Endodermal cell (in vitro differentiated cells): ENCODE results near the gene CABLES2. TPM values are rescaled to one million over a fixed set of nuclear protein-coding genes. Genes with fewer than 3 reads are reported as not detected.
"Not testable (repeated sequence)": the region's sequence is repeated elsewhere in the genome, so short reads cannot be mapped to it uniquely, and the experiment has no call there.

Source experiments
- DNase-seq: peaks from one replicate; pipeline ENCODE4 v3.0.0-alpha.2; 2017
- H3K27ac ChIP-seq: 2 replicates; pipeline ENCODE4 v1.5.1; 2013; ENCODE audit warnings: mild to moderate bottlenecking, low read depth, low read length, moderate library complexity
- H3K27me3 ChIP-seq: 2 replicates; pipeline ENCODE4 v1.6.1; 2013; ENCODE audit warnings: mild to moderate bottlenecking, low read length, moderate library complexity; ENCODE audit not compliant: insufficient read depth, control insufficient read depth, poor library complexity, severe bottlenecking
- H3K36me3 ChIP-seq: 2 replicates; pipeline ENCODE4 v1.7.0; 2013; ENCODE audit warnings: mild to moderate bottlenecking, low read length, moderate library complexity; ENCODE audit not compliant: control insufficient read depth, insufficient read depth
- H3K4me1 ChIP-seq: one replicate; pipeline ENCODE4 v1.7.0; 2013; ENCODE audit warnings: low read length; ENCODE audit not compliant: control insufficient read depth, insufficient read depth
- H3K4me3 ChIP-seq: 2 replicates; pipeline ENCODE4 v1.5.1; 2013; ENCODE audit warnings: mild to moderate bottlenecking, low read length, moderate library complexity
- H3K9ac ChIP-seq: 2 replicates; pipeline ENCODE4 v1.6.1; 2013; ENCODE audit warnings: mild to moderate bottlenecking, low read length, moderate library complexity; ENCODE audit not compliant: poor library complexity, severe bottlenecking; ENCODE audit errors: extremely low read depth
- H3K9me3 ChIP-seq: 2 replicates; pipeline ENCODE4 v1.6.1; 2013; ENCODE audit warnings: mild to moderate bottlenecking, low read length, moderate library complexity; ENCODE audit not compliant: control insufficient read depth
- H3K27ac Mint-ChIP-seq: 2 replicates; pipeline ENCODE4 v1.8.0; 2020; ENCODE audit warnings: mixed read lengths
- H3K27me3 Mint-ChIP-seq: 2 replicates; pipeline ENCODE4 v1.8.0; 2021; ENCODE audit warnings: mild to moderate bottlenecking, mixed read lengths; ENCODE audit not compliant: insufficient read depth
- H3K36me3 Mint-ChIP-seq: 2 replicates; pipeline ENCODE4 v1.8.0; 2020; ENCODE audit warnings: low read depth, mixed read lengths
- H3K4me1 Mint-ChIP-seq: 2 replicates; pipeline ENCODE4 v1.8.0; 2020; ENCODE audit warnings: mixed read lengths
- H3K4me3 Mint-ChIP-seq: 2 replicates; pipeline ENCODE4 v1.8.0; 2020; ENCODE audit warnings: mild to moderate bottlenecking, moderate library complexity, mixed read lengths
- H3K9me3 Mint-ChIP-seq: 2 replicates; pipeline ENCODE4 v1.8.0; 2020; ENCODE audit warnings: mild to moderate bottlenecking, mixed read lengths
- WGBS, 2 experiments: methylation state at CpG; one replicate each; pipeline versions ENCODE4 v1.1.5 to v1.1.7; 2013; ENCODE audit warnings: missing lambda C conversion rate in 2 of 2, mixed read lengths in 1 of 2; ENCODE audit not compliant: insufficient coverage in 1 of 2, insufficient read length in 1 of 2; 5-methylcytosine and 5-hydroxymethylcytosine counted together
- total RNA-seq, 2 donors: library from RNA; stranded (reverse); fragmentation: NEBNext Ultra II Directional in 1 of 2; extraction: Animal tissue kit (Norgen Biotek cat#: 25700) in 1 of 2; gene quantifications; 2 replicates in 1 of 2; 3 replicates in 1 of 2; pipeline ENCODE4 v1.2.1, GENCODE V29; 2021
- TF ChIP-seq, protein P1 (sequence below): fragments of 200-600 bp; sonication (generic); conservative IDR thresholded peaks from 2 replicates; pipeline ENCODE4 v1.5.0; 2021; ENCODE audit warnings: antibody characterized with exemption, mild to moderate bottlenecking

CABLES2 gene
- total RNA-seq, 2 donors from 2014 or later = 10.4 to 15.6 TPM

DNA sequence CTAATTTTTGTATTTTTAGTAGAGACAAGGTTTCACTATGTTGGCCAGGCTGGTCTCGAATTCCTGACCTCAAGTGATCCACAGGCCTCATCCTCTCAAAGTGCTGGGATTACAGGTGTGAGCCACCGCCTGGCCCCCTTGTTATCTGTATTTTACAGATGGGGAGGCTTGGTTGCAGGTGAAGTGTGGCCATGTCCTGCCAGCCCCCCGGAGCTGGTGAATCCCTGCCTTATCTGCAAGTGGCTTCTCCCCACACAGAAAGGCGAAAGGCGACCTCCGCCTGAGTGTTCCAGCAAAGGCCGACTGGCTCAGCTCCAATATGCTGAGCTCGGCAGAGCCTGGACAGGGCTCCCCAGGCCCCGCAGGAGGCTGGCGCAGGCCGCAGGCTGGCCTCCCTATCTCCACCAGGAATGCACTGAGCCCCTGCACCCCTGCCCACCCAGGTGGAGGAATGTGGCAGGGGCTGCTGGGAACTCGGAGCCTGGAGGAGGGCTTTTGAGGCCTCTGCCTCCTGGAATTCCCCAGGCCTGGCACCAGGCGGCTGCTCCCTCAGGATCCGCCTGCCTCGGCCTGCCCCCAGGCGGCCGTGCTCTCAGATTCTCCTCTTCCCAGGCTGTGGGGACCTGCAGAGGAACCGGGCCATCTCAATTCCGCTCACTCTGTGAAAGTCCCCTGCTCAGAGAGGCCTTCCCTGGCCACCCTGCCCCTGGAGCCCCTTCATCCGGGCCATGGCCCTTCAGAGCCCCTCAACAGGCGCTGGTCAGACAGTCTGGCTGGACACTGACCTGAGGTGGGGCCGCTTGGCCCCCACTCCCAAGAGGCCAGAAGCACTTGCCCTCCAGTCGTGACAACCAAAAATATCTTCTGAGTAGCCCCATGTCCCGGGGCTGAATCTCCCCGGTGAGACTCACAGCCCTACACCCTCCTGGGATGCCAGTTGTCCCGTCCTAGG is 30.7 kb downstream of the CABLES2 start:
- Mint-ChIP-seq H3K27me3 (no peaks in the 10 kb centered on the region), H3K4me1 (peaks cover 7% of the 10 kb centered on the region), H3K36me3 (peaks cover 2% of the 10 kb centered on the region), H3K9me3 (peaks cover 4% of the 10 kb centered on the region), H3K4me3 (no peak overlapping the region), H3K27ac (peak overlapping the region; percentile 84)
- H3K27me3 ChIP-seq = no peaks in the 10 kb centered on the region
- peak overlapping the region; percentile 80 for H3K27ac ChIP-seq
- WGBS, 2 experiments = 67 to 69% methylated on average over 14 to 26 of the region's 26 CpGs
- H3K9ac ChIP-seq = peak overlapping the region; percentile 51
- DNase-seq = peak; percentile 96
- peaks cover 19% of the 10 kb centered on the region for H3K4me1 ChIP-seq
- no peak overlapping the region for H3K4me3 ChIP-seq
- H3K9me3 ChIP-seq = no peaks in the 10 kb centered on the region
- H3K36me3 ChIP-seq = no peaks in the 10 kb centered on the region
- TF ChIP-seq, protein P1, sequence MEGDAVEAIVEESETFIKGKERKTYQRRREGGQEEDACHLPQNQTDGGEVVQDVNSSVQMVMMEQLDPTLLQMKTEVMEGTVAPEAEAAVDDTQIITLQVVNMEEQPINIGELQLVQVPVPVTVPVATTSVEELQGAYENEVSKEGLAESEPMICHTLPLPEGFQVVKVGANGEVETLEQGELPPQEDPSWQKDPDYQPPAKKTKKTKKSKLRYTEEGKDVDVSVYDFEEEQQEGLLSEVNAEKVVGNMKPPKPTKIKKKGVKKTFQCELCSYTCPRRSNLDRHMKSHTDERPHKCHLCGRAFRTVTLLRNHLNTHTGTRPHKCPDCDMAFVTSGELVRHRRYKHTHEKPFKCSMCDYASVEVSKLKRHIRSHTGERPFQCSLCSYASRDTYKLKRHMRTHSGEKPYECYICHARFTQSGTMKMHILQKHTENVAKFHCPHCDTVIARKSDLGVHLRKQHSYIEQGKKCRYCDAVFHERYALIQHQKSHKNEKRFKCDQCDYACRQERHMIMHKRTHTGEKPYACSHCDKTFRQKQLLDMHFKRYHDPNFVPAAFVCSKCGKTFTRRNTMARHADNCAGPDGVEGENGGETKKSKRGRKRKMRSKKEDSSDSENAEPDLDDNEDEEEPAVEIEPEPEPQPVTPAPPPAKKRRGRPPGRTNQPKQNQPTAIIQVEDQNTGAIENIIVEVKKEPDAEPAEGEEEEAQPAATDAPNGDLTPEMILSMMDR = peak; percentile 83

DNA sequence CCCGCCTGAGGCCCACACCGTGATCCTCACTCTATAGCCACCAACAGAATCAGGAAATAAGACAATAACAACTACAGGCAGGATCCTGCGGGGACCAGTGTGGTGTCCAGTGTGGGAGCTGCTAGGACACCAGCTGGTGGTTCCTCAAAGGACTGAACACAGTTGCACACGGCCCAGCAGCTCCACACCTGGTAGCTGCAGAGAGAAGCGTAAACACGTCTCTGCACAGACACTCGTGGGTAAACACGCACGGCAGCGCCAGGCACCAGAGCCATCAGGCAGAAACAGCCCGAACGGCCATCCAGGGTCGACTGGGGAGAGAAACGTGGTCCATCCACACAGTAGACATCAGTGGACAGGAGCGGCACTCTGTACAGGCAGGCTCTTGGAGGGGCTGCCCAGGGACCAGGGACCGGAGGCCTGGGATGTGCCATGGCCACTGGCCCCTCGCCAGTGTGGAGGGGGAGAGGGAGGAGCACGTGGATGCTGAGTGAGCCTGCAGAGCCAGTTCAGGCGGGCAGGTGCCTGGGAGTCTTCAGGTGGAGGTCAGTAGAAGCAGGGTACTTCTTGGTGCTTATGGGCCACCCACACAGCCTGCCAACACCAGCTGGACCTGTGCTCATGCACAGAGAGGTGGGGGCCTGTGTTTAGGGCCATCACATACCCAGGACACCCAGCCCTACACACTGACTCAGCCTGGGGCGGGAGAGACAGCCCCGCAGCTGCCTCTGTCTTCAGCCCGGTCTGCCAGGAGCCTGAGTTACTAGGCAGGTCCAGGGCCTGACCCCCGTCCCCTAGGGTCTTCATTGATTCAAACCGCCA is 32.5 kb downstream of the CABLES2 start:
- Histone ChIP-seq H3K36me3 (no peaks in the 10 kb centered on the region), H3K4me1 (peaks cover 19% of the 10 kb centered on the region), H3K27ac (no peak overlapping the region), H3K9ac (no peak overlapping the region), H3K4me3 (no peak overlapping the region), H3K27me3 (no peaks in the 10 kb centered on the region), H3K9me3 (no peaks in the 10 kb centered on the region)
- TF ChIP-seq, protein P1 = no peak
- Mint-ChIP-seq H3K27me3 (peaks cover under 1% of the 10 kb centered on the region), H3K4me1 (peaks cover 6% of the 10 kb centered on the region), H3K4me3 (no peak overlapping the region), H3K9me3 (peaks cover 4% of the 10 kb centered on the region), H3K36me3 (no peaks in the 10 kb centered on the region), H3K27ac (peak overlapping the region; percentile 14)
- no peak for DNase-seq
- WGBS, 2 experiments = 91 to 92% methylated on average over 16 to 24 of the region's 24 CpGs

DNA sequence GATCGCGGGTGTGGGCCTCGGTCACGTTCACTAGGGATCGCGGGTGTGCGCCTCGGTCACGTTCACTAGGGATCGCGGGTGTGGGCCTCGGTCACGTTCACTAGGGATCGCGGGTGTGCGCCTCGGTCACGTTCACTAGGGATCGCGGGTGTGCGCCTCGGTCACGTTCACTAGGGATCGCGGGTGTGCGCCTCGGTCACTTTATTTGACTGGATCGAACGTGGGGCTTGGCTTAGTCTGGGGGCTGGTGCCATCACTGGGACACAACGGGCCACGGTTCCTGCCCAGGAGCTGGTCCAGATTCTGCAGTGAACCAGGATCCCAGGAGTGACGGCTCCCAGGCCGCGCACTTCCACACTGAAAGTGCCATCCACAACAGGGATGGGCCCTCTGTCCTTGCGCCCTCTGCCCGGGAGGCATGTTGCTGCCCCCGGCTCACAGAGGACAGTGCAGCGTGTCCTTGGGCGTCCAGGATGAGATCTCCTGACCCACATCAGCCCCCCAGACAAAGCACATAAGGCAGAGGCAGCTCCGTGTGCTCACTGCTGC is 33.4 kb downstream of the CABLES2 start:
- H3K27me3 Mint-ChIP-seq, DNase-seq, H3K9me3 ChIP-seq, H3K36me3 ChIP-seq, H3K4me3 ChIP-seq, H3K27ac Mint-ChIP-seq, H3K9ac ChIP-seq, H3K27ac ChIP-seq, H3K4me3 Mint-ChIP-seq, H3K9me3 Mint-ChIP-seq, H3K36me3 Mint-ChIP-seq, H3K27me3 ChIP-seq: not testable (repeated sequence)
- peaks cover 24% of the 10 kb centered on the region for H3K4me1 ChIP-seq
- 86 to 88% methylated on average over 14 to 27 of the region's 40 CpGs for WGBS, 2 experiments
- peaks cover 12% of the 10 kb centered on the region for H3K4me1 Mint-ChIP-seq
